ENCODE measurements around the gene FGGY. TPM values are rescaled to one million over a fixed set of nuclear protein-coding genes. Genes with fewer than 3 reads are reported as not detected.

FGGY gene
- total RNA-seq, 4 donors from 2014 or later, result 24.9 to 35.9 (median 30.5) TPM

- no peak for ATAC-seq
- in situ Hi-C loops (cut with MboI; ENCODE audit: low sequenced_read_pairs in 4 of 4), result loop anchor here in 2 of 4 donors (25.0 kb wide), 1 partner anchor 396 kb away; no protein-coding TSS in a partner anchor
- Histone ChIP-seq H3K4me1 (no peaks in the 10 kb centered on the region), H3K27ac (no peak overlapping the region), H3K9me3 (no peaks in the 10 kb centered on the region), H3K27me3 (no peaks in the 10 kb centered on the region), H3K36me3 (no peaks in the 10 kb centered on the region), H3K4me3 (no peak overlapping the region)
- no peak for TF ChIP-seq POLR2A (IDR thresholded peaks at IDR 0.05)
- TF ChIP-seq, protein P1, sequence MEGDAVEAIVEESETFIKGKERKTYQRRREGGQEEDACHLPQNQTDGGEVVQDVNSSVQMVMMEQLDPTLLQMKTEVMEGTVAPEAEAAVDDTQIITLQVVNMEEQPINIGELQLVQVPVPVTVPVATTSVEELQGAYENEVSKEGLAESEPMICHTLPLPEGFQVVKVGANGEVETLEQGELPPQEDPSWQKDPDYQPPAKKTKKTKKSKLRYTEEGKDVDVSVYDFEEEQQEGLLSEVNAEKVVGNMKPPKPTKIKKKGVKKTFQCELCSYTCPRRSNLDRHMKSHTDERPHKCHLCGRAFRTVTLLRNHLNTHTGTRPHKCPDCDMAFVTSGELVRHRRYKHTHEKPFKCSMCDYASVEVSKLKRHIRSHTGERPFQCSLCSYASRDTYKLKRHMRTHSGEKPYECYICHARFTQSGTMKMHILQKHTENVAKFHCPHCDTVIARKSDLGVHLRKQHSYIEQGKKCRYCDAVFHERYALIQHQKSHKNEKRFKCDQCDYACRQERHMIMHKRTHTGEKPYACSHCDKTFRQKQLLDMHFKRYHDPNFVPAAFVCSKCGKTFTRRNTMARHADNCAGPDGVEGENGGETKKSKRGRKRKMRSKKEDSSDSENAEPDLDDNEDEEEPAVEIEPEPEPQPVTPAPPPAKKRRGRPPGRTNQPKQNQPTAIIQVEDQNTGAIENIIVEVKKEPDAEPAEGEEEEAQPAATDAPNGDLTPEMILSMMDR (IDR thresholded peaks at IDR 0.05 in 4 of 5, conservative IDR thresholded peaks at IDR 0.05 in 1 of 5), result no peak
- intact Hi-C loops (cut with DNase I; ENCODE audit: low total_unique reads), result no loop called here
- DNase-seq, result no peak
Observed at GRCh38 chr1:59282951-59283350, 13.9 kb upstream of the FGGY start.

DNA sequence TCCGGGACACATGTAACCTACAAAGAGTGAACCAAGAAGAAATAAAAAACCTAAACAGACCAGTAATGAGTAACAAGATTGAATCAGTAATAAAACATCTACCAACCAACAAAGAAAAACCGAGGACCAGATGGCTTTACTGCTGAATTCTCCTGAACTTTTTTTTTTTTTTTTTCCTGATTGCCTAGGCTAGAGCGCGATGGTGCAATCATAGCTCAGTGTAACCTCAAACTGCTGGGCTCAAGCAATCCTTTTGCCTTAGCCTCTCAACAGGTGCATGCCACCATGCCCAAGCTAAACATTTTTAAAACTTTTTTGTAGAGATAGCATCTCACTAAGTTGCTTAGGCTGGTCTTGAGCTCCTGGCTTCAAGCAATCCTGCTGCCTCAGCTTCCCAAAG lies 11.2 kb upstream of the FGGY start:
- DNase-seq (no peak), ATAC-seq (no peak)
- TF ChIP-seq, protein P1 (IDR thresholded peaks at IDR 0.05 in 4 of 5, conservative IDR thresholded peaks at IDR 0.05 in 1 of 5), result no peak
- TF ChIP-seq POLR2A (IDR thresholded peaks at IDR 0.05), result no peak
- Histone ChIP-seq H3K9me3 (no peaks in the 10 kb centered on the region), H3K4me1 (peaks cover 8% of the 10 kb centered on the region in 2 donors), H3K4me3 (no peak overlapping the region), H3K27ac (no peak overlapping the region), H3K36me3 (no peaks in the 10 kb centered on the region), H3K27me3 (no peaks in the 10 kb centered on the region)
- intact Hi-C loops (cut with DNase I; ENCODE audit: low total_unique reads) (no loop called here), in situ Hi-C loops (cut with MboI; ENCODE audit: low sequenced_read_pairs in 4 of 4) (loop anchor here in 2 of 4 donors (25.0 kb wide), 1 partner anchor 398 kb away; no protein-coding TSS in a partner anchor)

DNA sequence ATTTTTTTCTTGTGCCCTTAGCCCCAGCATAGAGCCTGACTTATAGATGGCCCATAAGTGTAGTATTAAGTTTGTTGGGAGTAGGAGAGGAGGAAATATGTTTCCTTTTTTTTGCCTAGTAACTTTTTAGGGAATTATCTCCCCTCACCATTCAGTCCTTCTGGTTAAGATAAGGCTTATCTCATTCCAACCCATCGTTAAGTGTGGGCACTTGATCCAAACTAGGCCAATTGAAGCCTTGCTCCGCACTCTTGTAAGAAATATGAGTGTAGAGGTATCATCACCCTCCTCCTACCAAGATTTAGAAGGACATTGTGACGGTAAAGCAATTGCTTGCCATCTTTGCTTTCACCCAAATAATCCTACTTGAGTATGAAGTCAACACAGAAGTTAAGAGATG lies 8.8 kb upstream of the FGGY start:
- no peak for TF ChIP-seq POLR2A (IDR thresholded peaks at IDR 0.05)
- TF ChIP-seq, protein P1 (IDR thresholded peaks at IDR 0.05 in 4 of 5, conservative IDR thresholded peaks at IDR 0.05 in 1 of 5), result no peak
- Histone ChIP-seq H3K36me3 (no peaks in the 10 kb centered on the region), H3K27me3 (no peaks in the 10 kb centered on the region), H3K4me1 (peaks cover 26 to 31% of the 10 kb centered on the region in 2 donors), H3K4me3 (no peak overlapping the region), H3K27ac (no peak overlapping the region), H3K9me3 (no peaks in the 10 kb centered on the region)
- in situ Hi-C loops (cut with MboI; ENCODE audit: low sequenced_read_pairs in 4 of 4), result loop anchor here in 2 of 4 donors (25.0 kb wide), 1 partner anchor 401 kb away; no protein-coding TSS in a partner anchor
- intact Hi-C loops (cut with DNase I; ENCODE audit: low total_unique reads), result no loop called here
- DNase-seq, result no peak
- ATAC-seq, result no peak

DNA sequence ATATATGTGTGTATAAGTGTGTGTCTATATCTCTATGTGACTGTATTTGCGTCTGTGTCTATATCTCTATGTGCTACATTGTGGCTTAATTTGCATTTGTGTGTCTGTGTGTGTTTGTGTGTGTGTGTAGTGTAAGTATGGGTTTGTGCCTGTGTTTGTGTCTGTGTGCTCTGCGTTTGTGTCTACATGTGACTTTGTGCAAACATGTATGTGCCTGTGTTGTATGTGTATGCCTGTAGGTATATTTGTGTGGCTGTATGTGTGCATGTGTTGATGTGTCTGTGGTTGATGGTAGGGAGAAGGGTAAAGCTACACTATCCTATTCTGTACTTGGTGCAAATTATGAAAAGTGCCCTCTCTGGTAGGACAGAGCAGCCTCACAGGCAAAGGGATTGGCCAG lies 7.3 kb upstream of the FGGY start:
- Histone ChIP-seq H3K9me3 (no peaks in the 10 kb centered on the region), H3K36me3 (no peaks in the 10 kb centered on the region), H3K27me3 (no peaks in the 10 kb centered on the region), H3K27ac (peak overlapping the region; percentile 62 to 99 (median 94)), H3K4me3 (no peak overlapping the region), H3K4me1 (peaks cover 26 to 34% of the 10 kb centered on the region in 2 donors)
- intact Hi-C loops (cut with DNase I; ENCODE audit: low total_unique reads), result no loop called here
- no peak for TF ChIP-seq POLR2A (IDR thresholded peaks at IDR 0.05)
- TF ChIP-seq, protein P1 (IDR thresholded peaks at IDR 0.05 in 4 of 5, conservative IDR thresholded peaks at IDR 0.05 in 1 of 5), result no peak
- ATAC-seq, result no peak
- DNase-seq, result no peak
- in situ Hi-C loops (cut with MboI; ENCODE audit: low sequenced_read_pairs in 4 of 4), result loop anchor here in 2 of 4 donors (25.0 kb wide), 1 partner anchor 402 kb away; no protein-coding TSS in a partner anchor
